CD8-positive, alpha-beta memory T cell (primary cell): Measurements from ENCODE around the gene KCNAB3. TPM values are rescaled to one million over a fixed set of nuclear protein-coding genes. Genes with fewer than 3 reads are reported as not detected.

Experiments used
- CTCF ChIA-PET: fragments of 350-600 bp; sonication (Branson Sonifier 250); formaldehyde crosslinking; loops from one replicate; lab custom pipeline; 2021; ENCODE audit warnings: antibody characterized with exemption; lab: Charles Lee
- POLR2A ChIA-PET: fragments of 350-600 bp; sonication (Branson Sonifier 250); formaldehyde crosslinking; loops from one replicate; lab custom pipeline; 2021; ENCODE audit warnings: antibody characterized with exemption; lab: Charles Lee
- DNase-seq, 5 donors: peaks; one replicate each; pipeline versions ENCODE4 v3.0.0 to v3.0.0-alpha.2; 2020 to 2022; ENCODE audit warnings: mixed read lengths in 1 of 5
- H3K27ac ChIP-seq: one replicate; pipeline ENCODE4 v1.7.0; 2013; ENCODE audit warnings: low read depth, mild to moderate bottlenecking, low read length, moderate library complexity
- H3K27me3 ChIP-seq: 2 replicates; pipeline ENCODE4 v1.7.0; 2013; ENCODE audit warnings: low read length, mild to moderate bottlenecking; ENCODE audit not compliant: insufficient read depth, poor library complexity, severe bottlenecking
- H3K36me3 ChIP-seq: 2 replicates; pipeline ENCODE4 v1.7.0; 2013; ENCODE audit warnings: mild to moderate bottlenecking, low read length, moderate library complexity; ENCODE audit not compliant: insufficient read depth
- H3K4me1 ChIP-seq: 2 replicates; pipeline ENCODE4 v1.7.0; 2013; ENCODE audit warnings: mild to moderate bottlenecking, low read length, moderate library complexity; ENCODE audit not compliant: insufficient read depth
- H3K4me3 ChIP-seq: 2 replicates; pipeline ENCODE4 v1.7.0; 2013; ENCODE audit warnings: mild to moderate bottlenecking, low read length
- H3K9me3 ChIP-seq: 2 replicates; pipeline ENCODE4 v1.7.0; 2013; ENCODE audit warnings: mild to moderate bottlenecking, low read length
- H3K27ac Mint-ChIP-seq, 8 donors: one replicate each; pipeline ENCODE4 v1.8.0; 2020 to 2021; ENCODE audit warnings: mixed read lengths in 8 of 8, mild to moderate bottlenecking in 6 of 8, inconsistent platforms in 3 of 8, moderate library complexity in 3 of 8
- H3K27me3 Mint-ChIP-seq, 2 donors: one replicate each; pipeline ENCODE4 v1.8.0; 2020 to 2021; ENCODE audit warnings: mixed read lengths in 2 of 2, mild to moderate bottlenecking in 1 of 2, moderate library complexity in 1 of 2
- H3K36me3 Mint-ChIP-seq, 3 donors: one replicate each; pipeline ENCODE4 v1.8.0; 2020 to 2021; ENCODE audit warnings: mixed read lengths in 3 of 3, inconsistent platforms in 1 of 3, mild to moderate bottlenecking in 1 of 3
- H3K4me1 Mint-ChIP-seq, 3 donors: one replicate each; pipeline ENCODE4 v1.8.0; 2020 to 2021; ENCODE audit warnings: mixed read lengths in 3 of 3, inconsistent platforms in 1 of 3, mild to moderate bottlenecking in 1 of 3
- H3K4me3 Mint-ChIP-seq, 7 donors: one replicate each; pipeline ENCODE4 v1.8.0; 2020 to 2021; ENCODE audit warnings: mixed read lengths in 7 of 7, mild to moderate bottlenecking in 6 of 7, moderate library complexity in 4 of 7, inconsistent platforms in 2 of 7
- H3K9me3 Mint-ChIP-seq, 5 donors: one replicate each; pipeline ENCODE4 v1.8.0; 2020 to 2022; ENCODE audit warnings: mixed read lengths in 5 of 5, mild to moderate bottlenecking in 3 of 5, moderate library complexity in 2 of 5, inconsistent platforms in 1 of 5
- polyA plus RNA-seq: library from polyadenylated mRNA; unstranded; fragments of 300-500 nt; fragmentation: Illumina TruSeq; gene quantifications from one replicate; pipeline ENCODE4 v1.2.3, GENCODE V29; 2021
- total RNA-seq, 2 experiments: library from RNA; stranded (reverse); gene quantifications; one replicate each; pipeline ENCODE4 v1.2.3, GENCODE V29; 2021

Gene KCNAB3
- total and polyA plus RNA-seq, 3 experiments from 2014 or later: 5.6 to 6.7 TPM; not detected in 1

GRCh38 chr17:7950578-7950977, 20.9 kb upstream of the KCNAB3 start:
- H3K36me3 ChIP-seq: peaks cover 21% of the 10 kb centered on the region
- no peak overlapping the region for H3K27ac ChIP-seq
- Mint-ChIP-seq H3K27ac (no peak overlapping the region), H3K4me1 (peaks cover 4 to 10% (median 5%) of the 10 kb centered on the region in 3 donors), H3K36me3 (peaks cover 3 to 39% (median 16%) of the 10 kb centered on the region in 3 donors), H3K4me3 (no peak overlapping the region), H3K27me3 (no peaks in the 10 kb centered on the region), H3K9me3 (no peaks in the 10 kb centered on the region)
- no peaks in the 10 kb centered on the region for H3K4me1 ChIP-seq
- ChIA-PET CTCF (no interaction called here), POLR2A (no interaction called here)
- no peak for DNase-seq
- no peak overlapping the region for H3K4me3 ChIP-seq
- no peaks in the 10 kb centered on the region for H3K9me3 ChIP-seq
- no peaks in the 10 kb centered on the region for H3K27me3 ChIP-seq

DNA sequence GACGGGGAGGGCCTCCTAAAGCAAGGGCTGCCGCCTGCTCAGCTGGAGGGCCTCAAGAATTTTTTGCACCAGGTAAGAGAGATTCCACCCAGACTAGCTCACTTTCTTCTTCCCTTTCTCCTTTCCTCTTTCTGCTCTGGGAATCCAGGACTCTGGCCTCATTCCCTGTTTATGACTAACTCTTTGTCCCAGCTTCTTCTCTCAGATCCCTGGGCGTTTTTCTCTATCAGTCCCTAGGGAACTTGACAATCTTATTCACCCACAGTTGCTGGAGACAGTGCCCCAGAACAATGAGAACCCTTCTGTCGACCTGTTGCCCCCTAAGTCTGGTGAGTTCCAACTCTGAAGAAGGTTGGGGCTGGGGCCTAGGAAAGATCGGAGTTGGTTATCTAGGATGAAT, 18.0 kb upstream of the KCNAB3 start:
- Histone ChIP-seq H3K4me1 (no peaks in the 10 kb centered on the region), H3K27ac (no peak overlapping the region), H3K36me3 (peaks cover 33% of the 10 kb centered on the region), H3K27me3 (no peaks in the 10 kb centered on the region), H3K9me3 (no peaks in the 10 kb centered on the region), H3K4me3 (no peak overlapping the region)
- H3K9me3 Mint-ChIP-seq: no peaks in the 10 kb centered on the region
- peaks cover 3 to 66% (median 18%) of the 10 kb centered on the region in 3 donors for H3K36me3 Mint-ChIP-seq
- H3K4me1 Mint-ChIP-seq: peaks cover 4 to 10% (median 5%) of the 10 kb centered on the region in 3 donors
- H3K27me3 Mint-ChIP-seq: no peaks in the 10 kb centered on the region
- H3K4me3 Mint-ChIP-seq: no peak overlapping the region
- ChIA-PET CTCF (interaction anchor here (0.8 kb wide), 1 partner anchor 42 kb away, joined by 4 read pairs; no protein-coding TSS in a partner anchor), POLR2A (interaction anchor here (0.6 kb wide), 1 partner anchor 31 kb away, joined by 3 read pairs; the partner anchor contains the start of gene RNF227)
- peak overlapping the region in 1 of 8 donors; percentile 83 for H3K27ac Mint-ChIP-seq
- DNase-seq: no peak

DNA sequence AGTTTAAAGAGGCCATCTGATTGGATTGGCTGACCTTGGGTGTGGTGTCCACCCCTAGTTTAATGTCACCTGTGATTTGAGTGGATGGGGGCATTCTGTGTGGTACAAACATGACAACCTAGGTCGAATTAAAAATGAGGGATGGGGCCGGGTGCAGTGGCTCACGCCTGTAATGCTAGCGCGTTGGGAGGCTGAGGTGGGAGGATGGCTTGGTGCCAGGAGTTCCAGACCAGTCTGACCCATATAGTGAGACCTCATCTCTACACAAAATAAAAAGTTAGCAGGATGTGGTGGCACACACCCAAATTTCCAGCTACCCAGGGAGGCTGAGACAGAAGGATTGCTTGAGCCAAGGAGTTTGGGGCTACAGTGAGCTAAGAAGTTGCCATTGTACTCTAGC, 16.8 kb upstream of the KCNAB3 start:
- Mint-ChIP-seq H3K27me3 (no peaks in the 10 kb centered on the region), H3K27ac (peak overlapping the region in 1 of 8 donors; percentile 23), H3K4me1 (peaks cover 3 to 4% (median 3%) of the 10 kb centered on the region in 3 donors), H3K4me3 (no peak overlapping the region), H3K9me3 (no peaks in the 10 kb centered on the region), H3K36me3 (peaks cover 3 to 76% (median 18%) of the 10 kb centered on the region in 3 donors)
- Histone ChIP-seq H3K36me3 (peaks cover 33% of the 10 kb centered on the region), H3K9me3 (no peaks in the 10 kb centered on the region), H3K27ac (no peak overlapping the region), H3K4me3 (no peak overlapping the region), H3K4me1 (no peaks in the 10 kb centered on the region), H3K27me3 (no peaks in the 10 kb centered on the region)
- CTCF ChIA-PET: interaction anchor here (1.4 kb wide), 1 partner anchor 14 kb away, joined by 4 read pairs; the partner anchor contains the start of genes CNTROB and TRAPPC1
- POLR2A ChIA-PET: no interaction called here
- no peak for DNase-seq

GRCh38 chr17:7945651-7946050, 16.0 kb upstream of the KCNAB3 start:
- no peaks in the 10 kb centered on the region for H3K4me1 ChIP-seq
- no peaks in the 10 kb centered on the region for H3K4me1 Mint-ChIP-seq

GRCh38 chr17:7944326-7944725, 14.7 kb upstream of the KCNAB3 start:
- H3K36me3 ChIP-seq: peaks cover 41% of the 10 kb centered on the region
- no peak overlapping the region for H3K4me3 ChIP-seq
- no peaks in the 10 kb centered on the region for H3K4me1 ChIP-seq
- ChIA-PET POLR2A (no interaction called here), CTCF (interaction anchor here (1.0 to 3.0 kb wide), 5 partner anchors 11 to 109 kb away, joined by 3 to 19 read pairs (median 3); no protein-coding TSS in a partner anchor)
- Mint-ChIP-seq H3K9me3 (no peaks in the 10 kb centered on the region), H3K36me3 (peaks cover 3 to 89% (median 22%) of the 10 kb centered on the region in 3 donors), H3K27ac (no peak overlapping the region), H3K27me3 (no peaks in the 10 kb centered on the region), H3K4me1 (no peaks in the 10 kb centered on the region), H3K4me3 (no peak overlapping the region)
- H3K27me3 ChIP-seq: no peaks in the 10 kb centered on the region
- H3K27ac ChIP-seq: no peak overlapping the region
- H3K9me3 ChIP-seq: no peaks in the 10 kb centered on the region
- no peak for DNase-seq

More at GRCh38 chr17:7945651-7946050, 16.0 kb upstream of the KCNAB3 start:
- Histone ChIP-seq H3K9me3 (no peaks in the 10 kb centered on the region), H3K27ac (no peak overlapping the region), H3K4me3 (no peak overlapping the region), H3K36me3 (peaks cover 33% of the 10 kb centered on the region), H3K27me3 (no peaks in the 10 kb centered on the region)
- no peak overlapping the region for H3K27ac Mint-ChIP-seq
- peaks cover 3 to 82% (median 19%) of the 10 kb centered on the region in 3 donors for H3K36me3 Mint-ChIP-seq
- DNase-seq: no peak
- H3K9me3 Mint-ChIP-seq: no peaks in the 10 kb centered on the region
- POLR2A ChIA-PET: no interaction called here
- CTCF ChIA-PET: interaction anchor here (1.4 kb wide), 1 partner anchor 14 kb away, joined by 4 read pairs; the partner anchor contains the start of genes CNTROB and TRAPPC1
- no peak overlapping the region for H3K4me3 Mint-ChIP-seq
- no peaks in the 10 kb centered on the region for H3K27me3 Mint-ChIP-seq

DNA sequence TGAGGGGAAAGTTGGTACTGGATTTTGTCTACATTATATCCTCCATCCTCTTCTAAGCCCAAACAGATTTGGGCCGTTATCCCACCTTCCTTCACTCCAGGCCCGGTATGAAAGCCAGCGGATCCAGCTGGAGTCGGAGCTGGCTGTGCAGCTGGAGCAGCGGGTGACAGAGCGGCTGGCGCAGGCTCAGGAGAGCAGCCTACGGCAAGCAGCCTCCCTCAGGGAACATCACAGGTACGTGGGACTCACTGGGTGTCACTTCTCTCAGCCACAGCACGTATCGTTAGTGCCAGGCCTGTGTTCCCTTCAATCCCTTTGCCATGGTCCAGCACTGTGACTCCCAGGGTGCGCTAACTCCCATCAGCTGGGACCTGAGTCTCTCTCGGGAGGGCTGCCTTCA, 13.6 kb upstream of the KCNAB3 start:
- Histone ChIP-seq H3K27ac (no peak overlapping the region), H3K4me3 (no peak overlapping the region), H3K36me3 (peaks cover 38% of the 10 kb centered on the region), H3K4me1 (no peaks in the 10 kb centered on the region), H3K9me3 (no peaks in the 10 kb centered on the region), H3K27me3 (no peaks in the 10 kb centered on the region)
- Mint-ChIP-seq H3K4me3 (no peak overlapping the region), H3K27ac (no peak overlapping the region), H3K4me1 (no peaks in the 10 kb centered on the region), H3K27me3 (no peaks in the 10 kb centered on the region), H3K9me3 (no peaks in the 10 kb centered on the region), H3K36me3 (peaks cover 3 to 83% (median 15%) of the 10 kb centered on the region in 3 donors)
- ChIA-PET POLR2A (no interaction called here), CTCF (interaction anchor here (0.8 to 3.0 kb wide), 3 partner anchors 11 to 108 kb away, joined by 3 to 19 read pairs (median 3); partner anchors contain the start of gene CNTROB)
- no peak for DNase-seq

DNA sequence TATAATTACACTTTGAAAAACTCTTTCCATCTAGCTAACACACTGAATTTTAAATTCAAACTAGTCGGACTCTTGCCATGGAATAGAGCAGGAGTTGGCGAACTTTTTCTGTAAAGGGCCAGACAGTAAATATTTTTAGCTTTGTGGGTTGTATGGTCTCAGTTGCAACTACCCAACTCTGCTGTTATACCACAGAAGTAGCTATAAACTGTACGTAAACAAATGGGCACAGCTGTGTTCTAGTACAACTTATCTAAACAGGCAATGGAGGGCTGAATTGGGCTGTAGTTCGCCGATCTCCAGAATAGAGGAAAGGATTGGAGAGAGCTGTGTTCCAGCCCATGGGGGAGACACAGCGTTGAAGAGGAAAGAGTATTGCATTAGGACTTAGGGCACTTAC, 11.1 kb upstream of the KCNAB3 start:
- POLR2A ChIA-PET: no interaction called here
- DNase-seq: no peak

DNA sequence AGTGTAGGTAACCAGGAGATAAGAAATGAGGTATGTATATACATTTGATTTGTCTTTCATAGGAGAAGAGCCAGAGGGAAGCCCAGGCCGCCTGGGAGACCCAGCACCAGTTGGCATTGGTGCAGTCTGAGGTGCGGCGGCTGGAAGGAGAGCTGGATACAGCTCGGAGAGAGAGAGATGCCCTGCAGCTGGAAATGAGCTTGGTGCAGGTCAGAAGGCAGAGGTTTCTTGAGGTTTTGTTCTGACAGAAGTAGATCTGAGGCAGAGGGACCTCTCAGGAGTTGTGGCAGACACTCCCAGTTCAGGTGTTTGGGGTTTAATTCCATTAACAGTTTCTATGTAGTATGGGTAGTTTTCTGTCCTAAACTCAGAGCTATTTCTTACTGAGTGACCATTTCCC, 10.4 kb upstream of the KCNAB3 start:
- no peaks in the 10 kb centered on the region for H3K9me3 Mint-ChIP-seq
- no peak overlapping the region for H3K4me3 Mint-ChIP-seq
- peaks cover 0 to 81% (median 19%) of the 10 kb centered on the region in 3 donors for H3K36me3 Mint-ChIP-seq

More for the DNA sequence above, 11.1 kb upstream of the KCNAB3 start:
- Histone ChIP-seq H3K4me3 (no peak overlapping the region), H3K36me3 (peaks cover 20% of the 10 kb centered on the region), H3K4me1 (no peaks in the 10 kb centered on the region), H3K27me3 (no peaks in the 10 kb centered on the region), H3K27ac (no peak overlapping the region), H3K9me3 (no peaks in the 10 kb centered on the region)
- Mint-ChIP-seq H3K27me3 (no peaks in the 10 kb centered on the region), H3K4me1 (peaks cover 0 to 4% (median 0%) of the 10 kb centered on the region in 3 donors), H3K9me3 (no peaks in the 10 kb centered on the region), H3K27ac (no peak overlapping the region), H3K4me3 (no peak overlapping the region), H3K36me3 (peaks cover 0 to 83% (median 17%) of the 10 kb centered on the region in 3 donors)
- CTCF ChIA-PET: interaction anchor here (1.4 kb wide), 1 partner anchor 50 kb away, joined by 6 read pairs; no protein-coding TSS in a partner anchor

More for the DNA sequence above, 10.4 kb upstream of the KCNAB3 start:
- no peak overlapping the region for H3K27ac ChIP-seq
- no peaks in the 10 kb centered on the region for H3K9me3 ChIP-seq
- peaks cover 0 to 8% (median 0%) of the 10 kb centered on the region in 3 donors for H3K4me1 Mint-ChIP-seq
- no peaks in the 10 kb centered on the region for H3K27me3 ChIP-seq
- DNase-seq: no peak
- peak overlapping the region in 1 of 8 donors; percentile 27 for H3K27ac Mint-ChIP-seq
- ChIA-PET CTCF (no interaction called here), POLR2A (no interaction called here)
- no peaks in the 10 kb centered on the region for H3K4me1 ChIP-seq
- peaks cover 20% of the 10 kb centered on the region for H3K36me3 ChIP-seq
- no peaks in the 10 kb centered on the region for H3K27me3 Mint-ChIP-seq
- no peak overlapping the region for H3K4me3 ChIP-seq
